Activated T-helper 1 cell treated with Interleukin-2 at 50 U/mL for 16 hours (primary cell): ENCODE results near the gene LARP6.
"Not testable (repeated sequence)": the region's sequence is repeated elsewhere in the genome, so short reads cannot be mapped to it uniquely, and the experiment has no call there.

Source experiments
- DNase-seq: peaks from one replicate; pipeline ENCODE4 v3.0.0-alpha.2; 2020; ENCODE audit warnings: low read depth

Gene LARP6

GRCh38 chr15:70853973-70854665 is at the start of gene LARP6:
LARP6 (minus strand) TSS chr15:70854157; CDS start chr15:70854088, 69 bp downstream.
- DNase-seq, result no peak

GRCh38 chr15:70902107-70902506 is 48.1 kb upstream of the LARP6 start:
- no peak for DNase-seq

- DNase-seq, result no peak
Observed at GRCh38 chr15:70892912-70893560, 39.1 kb upstream of the LARP6 start.

- no peak for DNase-seq
Observed at GRCh38 chr15:70892002-70892911, 38.3 kb upstream of the LARP6 start, which contains the start of the genes LRRC49 and THAP10. LRRC49 (plus strand) TSS chr15:70892826; CDS start chr15:70892895, 69 bp downstream. THAP10 (minus strand) TSS chr15:70892433; CDS start chr15:70892272, 161 bp downstream.

- DNase-seq, result no peak
Observed at GRCh38 chr15:70882361-70882760, 28.4 kb upstream of the LARP6 start.

- no peak for DNase-seq
Observed at GRCh38 chr15:70880781-70881180, 26.8 kb upstream of the LARP6 start.

- DNase-seq, result no peak
Observed at GRCh38 chr15:70879401-70879800, 25.4 kb upstream of the LARP6 start.

- DNase-seq, result no peak
Observed at GRCh38 chr15:70876683-70877082, 22.7 kb upstream of the LARP6 start.

GRCh38 chr15:70876011-70876410 is 22.1 kb upstream of the LARP6 start:
- DNase-seq, result no peak

GRCh38 chr15:70875001-70875782 is 21.2 kb upstream of the LARP6 start:
- DNase-seq, result no peak

- no peak for DNase-seq
Observed at GRCh38 chr15:70873232-70874054, 19.5 kb upstream of the LARP6 start.

GRCh38 chr15:70871490-70871889 is 17.5 kb upstream of the LARP6 start:
- DNase-seq, result not testable (repeated sequence)

GRCh38 chr15:70870051-70870450 is 16.1 kb upstream of the LARP6 start:
- DNase-seq, result no peak

- no peak for DNase-seq
Observed at GRCh38 chr15:70869346-70869745, 15.4 kb upstream of the LARP6 start.

GRCh38 chr15:70867911-70868467 is 14.0 kb upstream of the LARP6 start:
- no peak for DNase-seq

GRCh38 chr15:70866982-70867641 is 13.2 kb upstream of the LARP6 start:
- no peak for DNase-seq

GRCh38 chr15:70863450-70864218 is 9.7 kb upstream of the LARP6 start:
- DNase-seq, result no peak

- DNase-seq, result no peak
Observed at GRCh38 chr15:70859998-70860397, 6.0 kb upstream of the LARP6 start.

GRCh38 chr15:70859322-70859908 is 5.5 kb upstream of the LARP6 start:
- no peak for DNase-seq
